Stimulated activated CD4-positive, alpha-beta T cell treated with anti-CD3 and anti-CD28 coated beads, TNF-alpha, amount 100 ng/mL, for 4 hours (primary cell): Measurements from ENCODE around the gene ZNF214.

Source experiments
- DNase-seq, 3 experiments: peaks; one replicate each; pipeline ENCODE4 v3.0.0-alpha.2; 2020; ENCODE audit warnings: low read depth in 3 of 3

ZNF214 gene

GRCh38 chr11:7020183-7020917 lies at the start of gene ZNF214, which contains the start of gene NLRP14:
Gene ZNF214 (minus strand): TSS chr11:7020346. CDS start chr11:7002835, 17,511 bp downstream.
Gene NLRP14 (plus strand): TSS chr11:7020479. CDS start chr11:7038587, 18,108 bp downstream.
- no peak for DNase-seq

DNA sequence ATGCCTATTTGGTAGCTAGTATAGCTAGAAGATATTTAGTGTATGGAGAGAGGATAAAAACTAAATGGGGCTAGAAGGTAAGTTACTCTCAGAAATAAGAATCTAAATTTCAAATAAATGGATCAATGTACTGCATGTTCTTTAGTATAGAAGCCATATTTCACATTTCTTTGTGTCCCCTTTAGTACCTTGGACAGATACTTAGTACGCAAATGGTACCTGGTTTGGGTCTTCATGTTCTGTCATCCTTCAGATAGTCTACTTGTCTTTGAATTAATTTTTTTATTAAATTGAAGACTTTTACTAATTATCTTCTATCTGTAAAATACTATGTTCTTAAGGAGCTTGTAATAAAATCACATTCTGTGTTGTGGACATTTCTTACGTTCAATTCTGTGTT lies 42.4 kb upstream of the ZNF214 start:
- DNase-seq, result no peak

DNA sequence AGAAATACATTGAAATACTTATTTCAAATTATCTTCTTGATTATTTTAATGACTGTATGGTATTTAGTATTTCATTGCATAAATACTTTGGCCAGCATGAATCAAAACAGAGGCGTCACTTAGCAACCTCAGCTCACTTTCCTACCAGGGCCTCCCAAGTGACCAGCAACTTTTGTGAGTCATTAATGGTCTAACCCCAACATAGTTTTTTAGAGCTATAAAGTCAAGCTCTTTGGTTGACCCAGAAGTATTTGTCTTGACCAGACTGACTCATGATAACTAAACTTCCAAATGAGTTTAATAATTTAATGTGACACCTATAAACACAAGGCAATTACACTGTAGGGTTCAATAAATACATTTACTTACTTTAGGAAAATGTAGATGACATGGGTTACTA lies 40.7 kb upstream of the ZNF214 start:
- DNase-seq, result no peak

- no peak for DNase-seq
Observed at GRCh38 chr11:7057641-7058040, 37.5 kb upstream of the ZNF214 start.

- no peak for DNase-seq
Observed at GRCh38 chr11:7056828-7057513, 36.8 kb upstream of the ZNF214 start.

GRCh38 chr11:7050191-7050590 lies 30.0 kb upstream of the ZNF214 start:
- DNase-seq, result no peak

DNA sequence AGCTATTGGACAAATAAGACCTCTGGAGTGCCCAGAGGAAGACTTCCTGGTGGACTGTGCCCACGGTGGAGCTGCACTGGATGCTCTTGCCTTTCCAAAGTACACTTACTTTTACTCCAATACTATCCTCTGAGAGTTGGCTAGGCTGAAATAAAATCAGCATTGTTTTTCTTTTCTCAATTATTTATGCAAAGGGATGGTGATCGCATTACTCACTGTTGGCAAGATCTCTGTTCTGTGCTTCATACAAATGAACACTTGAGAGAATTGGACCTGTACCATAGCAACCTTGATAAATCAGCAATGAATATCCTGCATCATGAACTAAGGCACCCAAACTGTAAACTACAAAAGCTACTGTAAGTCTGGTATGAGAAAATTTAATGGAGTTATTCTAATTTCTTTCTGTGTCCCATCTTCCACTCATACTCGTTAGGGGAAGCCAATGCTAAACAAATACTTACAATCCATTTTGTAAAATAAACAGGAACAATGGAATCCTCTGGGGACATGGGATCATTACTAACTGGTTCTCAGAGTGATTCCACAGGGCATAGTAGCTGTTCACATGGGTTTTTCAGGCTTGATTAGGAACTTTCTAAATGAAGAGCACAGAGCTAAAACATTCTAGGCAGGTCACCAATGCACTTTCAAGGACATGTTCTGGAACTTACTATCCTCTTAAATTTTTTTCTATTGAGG lies 26.5 kb upstream of the ZNF214 start:
- DNase-seq, result no peak

GRCh38 chr11:7034019-7034418 lies 13.9 kb upstream of the ZNF214 start:
- DNase-seq, result no peak

- no peak for DNase-seq
Observed at GRCh38 chr11:7032692-7033091, 12.5 kb upstream of the ZNF214 start.

GRCh38 chr11:7031471-7031871 lies 11.3 kb upstream of the ZNF214 start:
- no peak for DNase-seq

- no peak for DNase-seq
Observed at GRCh38 chr11:7030836-7031235, 10.7 kb upstream of the ZNF214 start.

DNA sequence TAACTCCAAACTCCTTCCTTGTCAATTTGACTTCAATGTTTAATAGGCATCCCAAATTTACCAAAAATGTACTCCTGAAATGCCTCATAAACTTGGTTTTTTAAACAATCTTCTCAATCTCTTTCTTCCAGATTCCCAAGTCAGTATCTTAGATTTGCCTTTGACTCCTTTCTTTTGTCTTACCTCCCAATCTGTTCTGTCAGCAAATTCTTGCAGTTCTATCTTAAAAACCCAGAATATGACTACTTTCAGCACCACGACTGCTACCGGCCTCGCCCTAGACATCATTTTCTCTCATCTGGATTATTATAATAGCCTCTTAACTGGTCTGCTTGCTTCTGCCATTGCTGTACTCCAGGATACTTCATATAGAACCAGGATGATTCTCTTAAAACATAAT lies 8.0 kb upstream of the ZNF214 start:
- DNase-seq, result no peak

DNA sequence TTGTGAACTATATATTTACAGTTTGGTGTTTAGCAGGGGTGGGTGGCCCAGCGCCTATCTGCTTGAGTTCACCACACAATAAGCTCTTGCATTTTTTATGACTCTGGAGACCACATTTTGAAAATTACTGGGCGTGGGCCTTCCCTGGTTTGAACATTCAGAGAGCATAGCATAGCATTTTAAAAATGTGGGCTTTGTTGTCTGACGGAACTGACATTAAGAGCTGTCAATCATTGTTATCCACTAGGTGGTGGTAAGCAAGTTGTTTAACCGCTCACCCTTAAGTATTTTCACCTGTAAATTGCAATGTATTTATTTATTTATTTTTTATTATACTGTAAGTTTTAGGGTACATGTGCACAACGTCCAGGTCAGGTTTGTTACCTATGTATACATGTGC lies 1.2 kb upstream of the ZNF214 start:
- DNase-seq, result no peak

GRCh38 chr11:7019500-7020182 lies 505 bp downstream of the ZNF214 start:
- no peak for DNase-seq

DNA sequence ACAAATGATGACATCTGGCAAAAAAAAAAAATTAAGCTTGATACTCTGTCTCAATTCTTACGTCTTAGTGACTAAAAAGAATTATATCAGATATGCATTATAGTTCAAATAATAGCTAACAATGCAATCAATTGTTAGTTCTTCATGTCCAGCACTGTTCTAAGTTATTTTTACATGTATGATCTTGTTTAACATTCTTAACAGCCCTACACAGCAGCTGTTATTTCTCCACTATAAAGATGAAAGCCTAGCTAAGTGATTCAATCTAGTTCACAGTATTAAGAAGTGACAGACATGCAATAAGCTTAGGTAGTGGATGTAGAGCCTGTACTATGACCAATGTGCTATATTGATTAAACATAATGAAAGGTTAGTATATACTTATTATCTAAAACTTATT lies 4.1 kb downstream of the ZNF214 start:
- DNase-seq, result no peak

DNA sequence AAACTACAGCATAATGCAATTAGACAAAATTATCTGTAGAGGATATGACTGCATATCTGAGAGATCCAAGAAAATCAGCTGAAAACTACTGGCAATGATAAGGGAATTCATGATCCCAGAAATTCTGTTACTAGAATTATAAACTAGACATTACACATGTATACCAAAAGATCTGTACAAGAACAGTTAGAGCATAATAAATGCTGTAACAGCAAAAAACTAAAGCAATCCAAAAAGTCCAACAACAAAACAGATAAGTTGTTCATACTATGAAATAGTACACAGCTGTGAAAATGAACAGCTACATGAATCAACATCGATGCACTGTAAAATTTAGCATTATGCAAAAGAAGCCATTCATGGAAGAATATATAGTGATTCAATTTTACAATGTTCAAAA lies 6.0 kb downstream of the ZNF214 start:
- DNase-seq, result no peak

GRCh38 chr11:7004482-7004881 lies 15.7 kb downstream of the ZNF214 start:
- DNase-seq, result no peak

DNA sequence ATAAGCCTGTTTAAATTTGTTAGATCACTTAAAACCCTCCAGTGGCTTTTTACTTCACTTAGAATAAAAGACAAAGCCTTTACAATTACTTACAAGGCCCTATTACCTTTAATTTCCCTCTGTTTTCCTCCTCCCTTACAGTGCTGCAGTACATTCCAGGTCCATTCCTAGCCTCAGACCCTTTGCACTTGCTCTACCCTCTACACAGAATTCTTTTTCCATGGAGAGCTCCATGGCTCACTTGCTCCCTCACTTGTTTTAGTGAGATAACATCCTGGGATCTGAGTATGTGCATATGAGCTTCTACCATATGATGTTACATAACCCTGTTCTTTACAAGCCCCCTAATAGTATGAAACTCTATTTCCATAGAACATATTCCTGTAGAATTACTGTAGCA lies 24.4 kb downstream of the ZNF214 start:
- DNase-seq, result no peak

GRCh38 chr11:6992457-6993417 lies 27.4 kb downstream of the ZNF214 start:
- no peak for DNase-seq

DNA sequence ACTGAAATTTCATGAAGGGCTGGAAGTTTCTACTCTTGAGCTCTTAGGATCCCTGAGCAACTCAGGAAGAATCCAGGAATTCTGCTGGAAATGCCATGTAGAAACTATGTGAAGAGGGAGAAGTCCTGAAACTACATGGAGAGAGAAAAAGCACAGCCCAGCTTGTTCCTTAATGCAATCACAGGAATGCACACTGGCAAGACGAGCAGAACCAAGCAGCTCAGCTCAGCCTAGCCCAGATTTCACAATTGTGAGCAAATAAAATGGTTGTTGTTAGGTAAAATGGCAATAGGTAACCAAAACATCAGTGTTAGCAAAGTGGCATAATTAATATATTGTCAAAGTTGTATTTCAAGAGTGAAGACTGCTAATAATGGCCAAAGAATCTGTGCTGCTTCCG lies 28.1 kb downstream of the ZNF214 start:
- DNase-seq, result no peak

GRCh38 chr11:6991227-6991626 lies 28.9 kb downstream of the ZNF214 start:
- DNase-seq, result no peak
